Mammary epithelial cell (primary cell): ENCODE measurements around the gene LMO7.

ENCODE experiments used
- EZH2 ChIP-seq: IDR thresholded peaks from 2 replicates; pipeline ENCODE4 v1.6.1; 2012; ENCODE audit warnings: low read length, inconsistent platforms, borderline replicate concordance
- TF ChIP-seq, protein P1 (sequence below), 2 donors: IDR thresholded peaks in 1 of 2; conservative IDR thresholded peaks in 1 of 2; 2 replicates each; pipeline ENCODE4 v1.5.1; 2011 to 2012; ENCODE audit warnings: inconsistent platforms in 2 of 2, low read length in 2 of 2, mild to moderate bottlenecking in 2 of 2, control low read depth in 1 of 2, low read depth in 1 of 2; ENCODE audit not compliant: insufficient read depth in 1 of 2; ENCODE audit errors: extremely low read depth in 1 of 2

DNA sequence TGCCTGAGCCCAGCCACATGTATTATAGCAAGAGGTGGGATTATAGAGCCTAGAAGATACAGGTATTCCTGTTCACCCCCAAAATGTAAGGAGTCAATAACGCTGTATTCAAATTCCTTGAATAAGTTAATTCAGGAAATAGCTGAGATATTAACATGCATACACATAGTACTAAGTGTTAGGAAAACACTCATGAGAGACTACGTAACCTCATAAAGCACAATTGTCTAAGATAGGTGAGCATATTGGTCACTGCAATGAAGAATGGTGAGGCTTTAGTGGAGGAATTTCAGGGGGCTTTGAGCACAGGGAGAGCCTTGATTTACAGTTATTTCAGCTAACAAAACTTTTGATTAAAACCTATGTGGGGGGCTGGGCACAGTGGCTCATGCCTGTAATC lies 161.6 kb downstream of the LMO7 start:
- TF ChIP-seq, protein P1, sequence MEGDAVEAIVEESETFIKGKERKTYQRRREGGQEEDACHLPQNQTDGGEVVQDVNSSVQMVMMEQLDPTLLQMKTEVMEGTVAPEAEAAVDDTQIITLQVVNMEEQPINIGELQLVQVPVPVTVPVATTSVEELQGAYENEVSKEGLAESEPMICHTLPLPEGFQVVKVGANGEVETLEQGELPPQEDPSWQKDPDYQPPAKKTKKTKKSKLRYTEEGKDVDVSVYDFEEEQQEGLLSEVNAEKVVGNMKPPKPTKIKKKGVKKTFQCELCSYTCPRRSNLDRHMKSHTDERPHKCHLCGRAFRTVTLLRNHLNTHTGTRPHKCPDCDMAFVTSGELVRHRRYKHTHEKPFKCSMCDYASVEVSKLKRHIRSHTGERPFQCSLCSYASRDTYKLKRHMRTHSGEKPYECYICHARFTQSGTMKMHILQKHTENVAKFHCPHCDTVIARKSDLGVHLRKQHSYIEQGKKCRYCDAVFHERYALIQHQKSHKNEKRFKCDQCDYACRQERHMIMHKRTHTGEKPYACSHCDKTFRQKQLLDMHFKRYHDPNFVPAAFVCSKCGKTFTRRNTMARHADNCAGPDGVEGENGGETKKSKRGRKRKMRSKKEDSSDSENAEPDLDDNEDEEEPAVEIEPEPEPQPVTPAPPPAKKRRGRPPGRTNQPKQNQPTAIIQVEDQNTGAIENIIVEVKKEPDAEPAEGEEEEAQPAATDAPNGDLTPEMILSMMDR (conservative IDR thresholded peaks at IDR 0.05 in 1 of 2, IDR thresholded peaks at IDR 0.05 in 1 of 2; ENCODE audit: extremely low read depth in 1 of 2, insufficient read depth in 1 of 2, low read depth in 1 of 2, low read length in 2 of 2) = no peak
- TF ChIP-seq EZH2 = no peak
